Left lobe of liver (tissue), 2 donors: Measurements from ENCODE around the gene CELF2. TPM values are rescaled to one million over a fixed set of nuclear protein-coding genes. Genes with fewer than 3 reads are reported as not detected.

ENCODE experiments used
- ATAC-seq: fragments of 200-7000 bp; cut with Tn5 transposase; one replicate; pipeline ENCODE4 v1.9.1; 2020; ENCODE audit warnings: mild to moderate bottlenecking, moderate library complexity
- DNase-seq: peaks from one replicate; pipeline ENCODE4 v3.0.0-alpha.2; 2020; ENCODE audit warnings: low spot score
- total RNA-seq: library from RNA; stranded (reverse); gene quantifications from one replicate; pipeline ENCODE4 v1.2.1, GENCODE V29; 2021
- donor health status: DM: no; HTN: no; CAD: no; lungs with moderate emphysema.
- donor health status: DM: no; HTN: yes; CAD: no.

CELF2 gene
- total RNA-seq, 1 donor from 2014 or later: 2.6 TPM

DNA sequence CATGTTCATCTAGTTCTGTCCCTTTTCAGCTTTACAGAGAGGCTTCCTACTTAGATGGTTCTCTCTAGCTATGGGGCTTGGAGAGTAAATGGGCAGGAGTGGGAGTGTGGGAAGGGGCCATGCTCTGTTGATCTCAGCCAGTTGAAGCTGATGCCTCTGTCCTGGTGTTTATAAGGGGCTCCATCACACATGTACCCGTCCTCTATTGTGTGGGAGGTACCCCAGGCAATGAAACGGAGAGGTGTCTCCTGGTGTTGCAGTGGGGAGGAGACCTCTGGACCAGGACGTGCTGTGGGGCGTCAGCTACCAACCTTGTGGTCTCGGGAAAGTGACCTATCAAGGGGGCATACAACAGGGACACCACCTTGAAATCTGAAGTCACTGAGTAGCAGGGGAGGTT is 173.5 kb downstream of the CELF2 start:
- ATAC-seq (no peak), DNase-seq (no peak)

DNA sequence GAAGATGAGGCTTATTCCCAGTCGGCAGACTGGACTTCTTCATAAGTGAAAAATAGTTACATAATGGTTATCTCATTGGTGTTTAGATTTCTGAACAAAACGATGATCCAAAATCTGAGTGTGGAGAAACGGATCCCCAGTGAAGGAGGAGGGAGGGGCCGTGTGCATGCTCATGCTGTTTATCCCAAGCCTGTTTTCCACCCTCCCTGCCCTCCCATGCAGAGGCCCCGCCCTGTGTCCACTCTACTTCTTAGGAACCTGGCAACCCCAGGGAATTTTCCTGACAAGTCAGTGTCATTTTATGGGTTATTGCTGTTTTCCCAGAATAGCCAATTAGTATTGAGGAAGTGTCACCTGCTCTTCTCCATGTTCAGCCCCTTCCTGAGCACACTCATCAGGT is 174.0 kb downstream of the CELF2 start:
- no peak for ATAC-seq
- no peak for DNase-seq

DNA sequence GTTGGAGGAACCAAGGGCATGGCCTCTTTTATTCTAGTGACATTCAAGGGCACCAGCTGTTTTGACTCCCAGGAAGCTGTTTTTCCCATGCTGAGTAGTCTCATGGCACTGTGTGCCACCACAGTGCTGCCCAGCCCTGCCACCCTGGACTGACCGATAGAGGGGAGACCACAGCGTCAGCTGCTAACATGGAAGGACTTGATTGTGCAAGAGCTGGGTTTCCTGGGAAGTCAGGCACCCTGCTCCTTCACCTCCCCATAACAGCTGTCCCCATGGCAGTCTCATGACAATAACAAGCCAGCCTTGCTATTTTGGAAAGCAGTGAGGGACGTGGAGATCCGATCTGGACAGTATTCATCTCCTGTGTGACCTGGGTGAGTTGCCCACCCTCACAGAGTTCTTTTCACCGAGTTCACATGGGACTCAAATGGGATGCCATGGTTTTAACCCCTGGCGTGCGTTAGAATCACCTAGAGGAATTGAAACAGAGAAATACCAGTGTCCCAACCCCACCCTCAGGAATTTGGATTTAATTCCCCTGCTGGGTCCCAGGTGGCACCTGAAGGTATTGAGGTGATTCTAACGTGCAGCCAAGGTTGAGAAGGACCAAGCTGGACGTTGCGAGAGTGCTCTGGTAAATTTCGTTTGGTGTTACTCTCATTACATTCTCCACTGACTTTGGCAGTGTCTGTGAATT is 174.8 kb downstream of the CELF2 start:
- ATAC-seq (no peak), DNase-seq (no peak)

DNA sequence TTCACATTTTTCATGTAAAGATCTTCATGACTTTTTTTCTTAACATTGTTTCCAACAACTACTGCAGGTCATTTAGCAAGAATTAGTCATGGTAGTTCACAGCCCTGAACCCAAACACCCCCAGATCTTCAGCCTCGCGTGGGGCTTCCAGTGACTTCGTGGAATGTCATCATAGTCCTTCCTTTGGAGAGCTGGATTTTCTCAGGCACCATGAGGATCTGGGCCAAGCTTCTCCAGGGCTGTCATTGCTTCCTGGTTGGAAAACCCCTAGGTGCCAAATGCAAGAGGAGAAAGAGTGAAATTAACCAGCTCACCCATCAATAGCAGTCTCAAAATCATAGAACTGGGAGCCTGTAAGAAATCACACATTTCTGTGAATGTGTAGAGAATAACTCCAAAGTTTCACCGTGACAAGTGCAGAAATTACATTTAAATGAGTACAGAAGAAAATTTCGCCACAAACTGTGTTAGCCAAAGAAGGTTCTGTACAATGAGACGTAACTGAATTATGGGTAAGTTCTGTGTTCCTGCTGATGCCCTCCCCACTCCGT is 175.4 kb downstream of the CELF2 start:
- no peak for DNase-seq
- no peak for ATAC-seq

DNA sequence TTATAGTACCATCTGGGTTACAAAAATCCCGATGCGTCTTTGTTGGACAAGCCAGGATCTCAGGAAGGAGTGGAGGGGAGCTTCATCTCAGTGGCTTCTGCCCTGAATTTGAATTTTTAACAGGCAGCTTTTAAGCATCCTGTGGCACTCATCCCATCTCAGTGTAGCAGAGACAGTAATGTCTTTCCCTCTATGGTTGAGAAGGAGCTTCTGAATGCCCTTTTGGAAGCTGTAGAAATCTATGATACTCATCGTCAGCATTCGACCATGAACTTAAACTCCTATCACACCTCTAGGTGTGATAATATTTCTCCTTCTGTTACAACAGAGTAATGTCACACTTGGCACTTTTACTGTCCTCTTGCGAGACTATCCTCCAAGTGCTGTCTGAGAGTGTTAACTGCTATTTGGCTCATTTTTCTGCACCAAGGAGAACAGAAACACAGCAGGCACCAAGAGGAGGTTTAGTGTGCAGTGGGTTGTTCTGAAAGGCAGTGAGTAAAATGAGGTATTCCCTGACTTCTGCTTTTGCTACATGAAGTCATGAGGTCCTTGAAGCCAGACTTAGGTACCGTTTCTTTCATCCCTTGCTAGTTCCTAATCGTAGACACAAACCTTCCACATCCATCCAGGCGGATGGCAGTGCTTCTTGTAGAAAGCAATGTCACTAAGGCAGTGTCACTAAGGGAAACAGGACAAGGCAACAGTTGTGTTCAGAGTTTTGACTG is 177.4 kb downstream of the CELF2 start:
- DNase-seq (no peak), ATAC-seq (no peak)

DNA sequence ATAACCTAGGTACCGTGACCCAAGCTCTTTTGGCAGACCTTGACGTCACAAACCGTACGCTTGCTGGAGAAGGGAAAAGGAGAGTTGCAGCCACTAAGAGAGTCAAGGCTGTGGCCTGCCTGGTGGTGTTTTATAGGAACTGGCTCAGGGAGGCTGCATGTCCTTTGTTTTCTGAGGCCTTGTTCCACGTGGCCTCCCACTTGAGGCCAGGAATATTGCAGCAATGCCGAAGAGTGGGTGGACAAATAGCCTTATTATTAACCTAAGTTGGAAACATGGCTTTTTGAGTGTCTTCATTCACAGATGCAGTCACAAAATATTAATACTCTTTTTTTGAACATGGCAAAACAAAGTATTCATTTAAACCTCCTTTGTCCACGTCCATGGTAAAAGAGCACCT is 178.0 kb downstream of the CELF2 start:
- ATAC-seq (no peak), DNase-seq (no peak)

DNA sequence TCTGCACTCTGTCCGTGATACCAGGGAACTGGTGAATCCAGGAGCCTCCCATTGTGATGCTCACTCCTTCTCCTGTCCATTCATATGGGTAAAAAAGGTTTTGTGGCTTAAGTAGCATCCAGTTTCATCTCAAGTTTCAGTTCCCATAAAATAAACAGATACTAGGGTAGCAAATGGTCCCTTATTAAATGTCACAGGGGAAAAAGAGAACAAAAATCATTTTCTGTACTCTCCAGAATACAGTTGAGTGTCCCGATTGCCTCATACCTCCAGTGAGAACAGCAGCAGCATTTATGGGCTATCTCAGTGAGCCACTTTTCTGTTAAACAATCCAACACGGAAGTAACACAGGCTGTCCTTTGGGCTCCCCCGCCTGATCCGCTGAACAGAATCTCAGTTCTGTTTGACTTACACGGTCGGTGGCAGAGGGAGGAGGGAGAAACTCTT is 179.6 kb downstream of the CELF2 start:
- DNase-seq (no peak), ATAC-seq (peak; percentile 51)

DNA sequence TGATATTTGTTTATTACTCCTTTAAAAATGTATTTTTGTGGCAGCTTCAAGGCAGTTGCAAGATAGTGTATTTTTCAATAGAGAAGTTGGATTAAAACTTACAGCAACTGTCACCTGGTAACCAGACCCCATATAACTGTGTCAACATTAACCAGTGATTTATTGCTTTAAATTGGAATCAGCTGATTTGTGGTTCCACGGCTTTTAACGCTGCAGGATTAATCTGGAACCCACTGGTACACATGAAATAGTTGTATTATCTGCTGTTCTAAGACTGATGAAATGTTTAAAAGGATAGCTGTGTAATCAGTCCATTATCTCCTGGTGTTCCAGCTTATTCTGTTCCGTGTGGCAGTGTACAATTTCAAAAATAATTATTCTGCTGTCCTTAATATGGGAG is 180.2 kb downstream of the CELF2 start:
- ATAC-seq: no peak
- no peak for DNase-seq

DNA sequence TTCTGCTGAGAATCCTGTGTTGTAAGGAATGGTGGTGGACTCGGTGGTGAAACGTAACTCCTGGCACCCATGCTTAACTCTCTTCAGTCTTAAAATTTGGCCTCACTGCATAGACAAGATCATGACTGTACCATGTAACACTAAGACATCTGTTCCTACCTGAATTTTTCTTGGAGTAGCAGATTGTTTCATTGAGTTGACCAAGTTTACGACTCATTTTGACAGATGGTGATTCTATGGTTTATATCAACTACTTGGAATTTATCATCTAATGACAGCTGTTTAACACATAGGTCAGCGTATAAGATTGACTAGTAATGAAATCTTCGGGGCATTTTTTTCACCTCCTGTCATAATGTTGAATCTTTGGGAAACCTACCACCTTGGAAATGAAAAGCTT is 184.2 kb downstream of the CELF2 start:
- DNase-seq (no peak), ATAC-seq (no peak)

DNA sequence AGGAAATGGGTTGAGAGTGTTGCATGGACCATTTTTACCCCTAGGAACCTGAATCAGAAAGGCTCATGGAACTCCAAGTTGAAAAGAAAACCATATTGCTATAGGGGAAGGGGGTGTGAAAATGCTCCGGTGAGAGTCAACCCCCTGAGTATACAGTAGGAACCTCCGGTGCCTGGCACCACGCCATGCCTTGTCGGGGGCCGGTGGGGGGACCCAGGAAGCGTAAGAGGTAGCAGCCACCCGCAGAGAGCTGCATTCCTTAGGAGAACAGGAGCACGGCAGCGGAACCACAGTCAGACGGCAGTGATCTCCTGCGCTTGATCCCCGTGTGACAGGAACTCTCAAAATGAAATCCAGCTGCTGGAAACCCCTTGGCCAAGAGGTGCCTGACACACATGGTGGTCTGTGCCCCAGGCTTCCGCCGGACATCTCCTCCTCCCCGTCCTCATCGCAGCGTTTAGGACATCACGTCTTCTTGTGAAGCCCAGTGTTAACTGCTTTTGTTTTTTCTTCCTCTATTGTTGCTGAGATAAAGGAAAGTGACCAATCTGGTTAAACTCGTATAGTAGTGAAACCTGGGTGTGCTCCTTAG is 186.8 kb downstream of the CELF2 start:
- no peak for ATAC-seq
- no peak for DNase-seq

DNA sequence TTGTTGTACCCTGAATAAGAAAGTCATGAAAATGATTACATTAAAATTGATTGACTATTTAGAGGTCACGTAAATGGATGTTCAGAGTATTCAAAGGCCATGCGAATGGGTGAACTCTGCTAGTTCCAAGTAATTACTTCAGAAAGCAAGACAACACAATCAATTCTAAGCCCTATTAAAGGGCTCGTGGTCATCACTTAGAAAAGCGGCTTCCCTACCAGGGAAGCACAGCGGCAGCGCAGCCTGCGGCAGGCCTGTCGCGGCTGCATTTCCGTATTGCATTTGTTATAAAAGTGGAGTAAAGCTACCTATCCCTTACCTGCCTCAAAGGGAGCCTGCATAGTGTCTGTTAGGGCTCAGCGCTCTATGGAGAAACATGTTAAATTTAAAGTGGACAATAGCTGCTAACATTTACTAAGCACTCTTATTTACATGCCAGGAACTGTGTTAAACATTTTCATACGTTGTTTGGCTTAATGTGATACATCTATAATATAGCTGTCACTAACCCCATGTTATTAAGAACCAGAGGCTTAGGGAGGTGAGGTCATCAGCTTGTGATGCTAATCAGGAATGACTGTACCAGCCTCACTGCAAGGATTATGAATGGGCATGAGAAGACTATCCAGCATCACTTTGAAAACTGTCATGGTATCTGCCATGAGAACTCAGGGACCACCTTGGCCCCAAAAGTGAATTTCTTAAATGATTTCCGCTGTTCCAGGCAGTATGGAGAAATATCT is 187.5 kb downstream of the CELF2 start:
- ATAC-seq (no peak), DNase-seq (no peak)

DNA sequence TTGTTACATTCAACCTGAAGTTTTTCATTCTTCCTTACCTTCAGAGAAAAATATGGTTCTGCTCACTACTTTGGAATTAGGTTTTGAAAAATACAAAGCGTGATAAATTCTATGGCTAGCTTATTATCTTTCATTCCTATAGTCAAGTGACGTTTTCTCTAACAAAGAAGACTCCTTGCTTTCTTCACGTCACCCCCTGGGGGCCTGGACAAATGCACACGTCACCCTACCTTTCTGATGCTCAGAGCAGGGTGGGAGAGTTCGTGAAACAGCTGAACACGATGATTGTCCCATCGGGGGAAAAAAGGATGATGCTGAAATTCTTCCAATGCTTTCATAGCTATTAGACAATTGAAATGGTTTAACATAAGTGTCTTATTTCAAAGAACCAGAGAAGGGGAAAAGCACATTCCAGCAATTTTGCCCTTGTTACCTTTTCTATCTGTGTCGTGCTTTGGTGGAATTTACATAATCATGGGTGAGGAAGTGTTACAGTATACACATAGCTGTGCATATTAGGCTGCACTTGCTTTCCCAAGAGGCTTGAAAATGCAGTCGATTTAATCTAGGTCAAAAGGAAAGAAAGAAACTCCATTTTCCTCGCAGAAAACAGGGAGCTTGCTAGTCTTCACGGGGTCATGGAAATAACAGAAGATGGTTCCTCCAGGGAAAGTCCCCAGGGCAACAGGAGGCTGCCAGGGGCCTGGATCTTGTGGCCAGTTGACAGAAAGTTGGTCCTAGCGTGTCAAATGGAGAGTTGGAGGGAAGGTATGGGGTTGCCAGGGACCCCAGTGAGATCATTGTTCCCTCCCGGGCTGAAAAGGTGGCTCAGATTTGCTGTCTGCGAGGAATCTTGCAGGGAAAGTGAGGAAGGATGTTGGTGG is 189.2 kb downstream of the CELF2 start:
- DNase-seq (no peak), ATAC-seq (no peak)

DNA sequence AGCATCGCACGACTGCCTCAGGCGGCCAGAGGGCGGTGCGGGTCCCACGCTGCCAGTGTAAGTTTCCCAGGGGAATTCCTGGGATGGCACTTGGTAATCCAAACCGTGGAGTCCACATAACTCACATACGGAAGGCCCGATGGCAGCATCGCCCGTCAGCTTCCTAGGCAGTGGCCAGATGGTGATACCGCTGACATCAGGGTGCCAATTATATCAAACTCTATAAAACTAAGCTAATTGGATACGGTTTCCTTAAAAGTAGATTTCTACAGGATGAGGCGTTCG is 189.8 kb downstream of the CELF2 start:
- no peak for DNase-seq
- no peak for ATAC-seq

DNA sequence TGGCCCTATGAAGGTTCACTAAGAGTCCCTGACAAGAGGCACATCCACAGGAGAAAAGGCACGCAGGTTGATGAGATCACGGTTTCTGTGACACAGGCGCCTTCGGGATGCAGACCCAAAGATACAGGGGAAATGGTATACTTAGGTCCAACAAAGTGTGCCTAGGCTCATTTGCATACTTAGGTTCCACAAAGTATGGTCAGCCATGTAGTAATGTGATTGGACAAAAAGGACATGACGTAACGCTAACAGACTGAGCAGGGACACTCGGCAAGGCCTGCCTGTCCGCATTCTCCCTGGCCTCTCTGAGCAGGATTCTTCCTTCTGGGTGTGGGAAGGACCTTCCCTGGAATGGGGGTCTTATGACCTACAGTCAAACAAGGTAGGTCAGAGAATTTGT is 190.6 kb downstream of the CELF2 start:
- no peak for ATAC-seq
- no peak for DNase-seq

DNA sequence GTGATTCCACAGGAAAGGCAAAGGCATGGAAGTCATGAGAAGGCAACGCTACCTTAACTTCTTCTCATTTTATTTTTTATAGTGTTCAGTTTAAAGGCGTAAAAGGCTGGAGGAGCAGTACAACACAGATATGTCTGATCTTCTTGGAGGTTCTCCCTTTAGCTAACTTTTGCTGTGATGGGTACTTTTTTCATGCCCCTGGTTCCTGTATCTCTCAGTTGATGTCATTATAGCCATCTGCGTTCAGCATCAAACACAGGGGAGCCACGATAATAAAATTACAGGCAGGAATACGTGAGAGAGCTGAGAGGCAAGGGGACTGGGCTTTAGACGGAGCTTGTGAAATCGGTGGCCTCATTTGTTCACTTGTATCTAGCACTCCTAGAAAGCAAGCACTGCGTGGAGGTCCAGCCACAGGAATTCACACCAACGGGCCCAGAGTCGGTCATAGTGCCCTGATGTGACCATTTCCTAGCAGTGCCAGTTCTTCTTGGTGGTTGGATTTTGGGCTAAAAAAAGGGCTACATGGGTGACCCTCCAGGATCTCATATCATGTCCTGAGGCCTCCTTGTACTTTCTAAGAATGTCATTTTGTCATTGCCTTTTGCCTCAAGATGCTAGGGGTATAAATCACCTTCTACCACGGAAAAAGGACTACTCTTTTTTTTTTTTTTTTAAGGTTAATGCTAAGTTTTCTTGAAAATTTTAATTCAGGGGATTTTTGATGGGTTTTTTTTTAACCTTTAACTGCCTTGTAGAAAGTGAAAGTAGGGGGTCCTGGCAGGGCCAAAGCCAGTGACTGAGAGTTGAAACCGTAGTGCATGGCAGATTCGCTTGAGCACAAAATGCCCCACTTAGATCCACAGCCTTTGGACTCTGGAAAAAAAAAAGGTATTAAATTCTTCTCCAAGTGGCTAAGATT is 191.5 kb downstream of the CELF2 start:
- ATAC-seq (no peak), DNase-seq (no peak)

DNA sequence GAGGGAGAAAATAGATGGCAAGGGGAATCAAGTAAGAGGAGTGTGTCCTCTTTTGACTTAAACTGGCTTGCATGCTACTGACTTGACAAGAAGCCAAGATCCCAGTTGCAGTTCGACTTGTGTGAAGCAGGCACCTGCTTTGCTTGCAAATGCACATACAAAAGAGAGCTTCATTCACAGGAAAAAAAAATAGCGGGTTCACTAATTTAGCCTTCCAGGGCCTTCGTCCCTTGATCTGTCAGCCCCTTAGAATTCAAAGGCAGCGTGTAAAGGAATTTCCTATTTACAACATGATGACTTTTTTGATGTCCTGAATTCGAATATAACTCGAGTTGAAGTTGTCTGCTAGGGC is 192.1 kb downstream of the CELF2 start:
- no peak for ATAC-seq
- no peak for DNase-seq

DNA sequence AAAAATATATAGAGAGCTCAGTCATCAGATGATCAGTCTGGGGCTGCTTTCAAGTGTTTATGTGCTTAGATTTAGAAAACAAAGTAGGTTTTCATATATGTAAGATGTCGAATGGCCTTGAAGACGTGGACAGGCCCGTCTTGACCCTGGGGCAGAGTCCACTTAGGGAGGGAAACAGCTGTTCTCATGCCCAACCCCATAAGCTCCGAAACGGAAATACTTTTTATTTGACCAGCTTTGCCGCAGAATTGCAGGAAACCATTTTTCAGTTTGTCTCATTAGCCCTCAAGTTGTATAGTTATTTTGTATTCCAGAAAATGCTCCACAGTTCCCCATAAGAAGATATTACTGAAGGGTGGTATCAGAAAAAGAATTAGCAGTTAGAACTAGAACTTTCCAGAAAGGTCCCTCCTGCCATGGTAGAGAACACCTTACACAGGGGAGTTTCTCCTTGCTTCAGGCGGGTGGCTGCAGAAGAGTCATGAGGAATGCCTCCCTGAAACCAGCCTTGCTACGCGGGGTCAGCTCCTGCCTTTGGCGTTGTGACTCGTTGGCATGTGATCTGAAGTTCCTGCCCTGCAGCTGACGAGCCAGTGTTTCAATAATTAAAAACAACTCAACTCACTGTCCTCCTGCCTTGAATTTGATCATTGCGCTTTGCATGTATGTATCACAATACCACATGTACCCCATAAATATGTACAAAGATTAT is 192.7 kb downstream of the CELF2 start:
- DNase-seq (no peak), ATAC-seq (no peak)

DNA sequence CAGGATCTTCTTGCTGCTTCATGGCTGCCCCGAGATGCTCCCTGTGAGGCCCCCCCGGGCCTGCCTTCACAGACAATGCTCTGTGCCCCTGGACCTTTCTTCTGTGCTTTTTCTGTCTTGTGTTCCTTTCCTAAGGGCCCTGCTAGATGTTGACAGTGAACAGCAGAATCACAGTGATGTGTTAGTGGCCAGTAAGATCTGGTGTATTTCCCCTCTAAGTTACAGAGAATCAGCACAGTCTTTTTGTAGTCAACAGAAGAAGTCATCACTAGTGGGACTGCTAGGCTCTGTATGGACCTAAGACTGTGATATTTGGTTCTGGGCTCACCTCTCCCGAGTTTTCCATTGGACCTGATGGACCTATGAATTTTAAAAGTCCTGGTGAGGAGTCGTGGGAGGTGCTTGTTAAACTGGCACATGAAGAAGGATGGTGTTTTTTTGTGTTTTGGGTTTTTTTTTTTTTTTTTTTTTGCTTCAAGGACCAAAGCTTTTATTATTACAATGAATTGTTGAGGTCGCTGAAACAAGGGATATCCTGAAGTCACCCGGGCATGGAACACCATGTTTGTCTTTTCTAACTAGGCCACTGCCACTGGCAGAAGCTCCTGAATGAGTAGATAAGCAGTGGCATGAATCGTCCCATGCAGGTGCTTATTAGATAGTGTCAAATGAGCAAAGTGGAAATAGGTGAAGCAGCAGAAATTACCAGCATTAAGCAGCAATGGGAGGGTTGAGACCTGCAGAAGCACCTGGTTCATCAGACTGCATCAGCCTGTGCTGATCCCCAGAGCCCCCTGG is 194.8 kb downstream of the CELF2 start:
- no peak for DNase-seq

More for the DNA sequence above, 194.8 kb downstream of the CELF2 start:
- no peak for ATAC-seq
